IMR-90 (cell line): ENCODE measurements around the gene EIF6. TPM values are rescaled to one million over a fixed set of nuclear protein-coding genes. Genes with fewer than 3 reads are reported as not detected.

ENCODE experiments used
- NFE2L2 ChIP-seq: fragments of 150-350 bp; IDR thresholded peaks from 2 replicates; pipeline ENCODE4 v1.6.1; 2016; ENCODE audit warnings: low read depth, mild to moderate bottlenecking, low read length
- POLR2A ChIP-seq: IDR thresholded peaks from 2 replicates; pipeline ENCODE4 v1.6.1; 2012; ENCODE audit warnings: mild to moderate bottlenecking, low read depth, low read length
- RAD21 ChIP-seq: IDR thresholded peaks from 2 replicates; pipeline ENCODE4 v1.6.1; 2012; ENCODE audit warnings: low read length, improper control_type of control experiment
- RFX5 ChIP-seq: IDR thresholded peaks from 2 replicates; pipeline ENCODE4 v1.8.0; 2012; ENCODE audit warnings: low read depth, mild to moderate bottlenecking, low read length, moderate library complexity
- polyA plus RNA-seq, 3 experiments: library from polyadenylated mRNA; depleted of rRNA; stranded (reverse); fragments of >200 nt; gene quantifications; 2 replicates each; pipeline ENCODE4 v1.2.3, GENCODE V29; 2012; ENCODE audit warnings: low replicate concordance in 1 of 3
- total RNA-seq: library from RNA; depleted of rRNA; stranded (reverse); fragments of >200 nt; gene quantifications from 2 replicates; pipeline ENCODE4 v1.2.3, GENCODE V29; 2012
- TF ChIP-seq, protein P1 (sequence below): conservative IDR thresholded peaks from 2 replicates; pipeline ENCODE4 v1.5.1; 2012; ENCODE audit warnings: mild to moderate bottlenecking, low read depth, low read length, improper control_type of control experiment

The EIF6 gene
- total and polyA plus RNA-seq, 2 of the 4 experiments (the other 2 are of a cell fraction): 215 to 227 TPM

DNA sequence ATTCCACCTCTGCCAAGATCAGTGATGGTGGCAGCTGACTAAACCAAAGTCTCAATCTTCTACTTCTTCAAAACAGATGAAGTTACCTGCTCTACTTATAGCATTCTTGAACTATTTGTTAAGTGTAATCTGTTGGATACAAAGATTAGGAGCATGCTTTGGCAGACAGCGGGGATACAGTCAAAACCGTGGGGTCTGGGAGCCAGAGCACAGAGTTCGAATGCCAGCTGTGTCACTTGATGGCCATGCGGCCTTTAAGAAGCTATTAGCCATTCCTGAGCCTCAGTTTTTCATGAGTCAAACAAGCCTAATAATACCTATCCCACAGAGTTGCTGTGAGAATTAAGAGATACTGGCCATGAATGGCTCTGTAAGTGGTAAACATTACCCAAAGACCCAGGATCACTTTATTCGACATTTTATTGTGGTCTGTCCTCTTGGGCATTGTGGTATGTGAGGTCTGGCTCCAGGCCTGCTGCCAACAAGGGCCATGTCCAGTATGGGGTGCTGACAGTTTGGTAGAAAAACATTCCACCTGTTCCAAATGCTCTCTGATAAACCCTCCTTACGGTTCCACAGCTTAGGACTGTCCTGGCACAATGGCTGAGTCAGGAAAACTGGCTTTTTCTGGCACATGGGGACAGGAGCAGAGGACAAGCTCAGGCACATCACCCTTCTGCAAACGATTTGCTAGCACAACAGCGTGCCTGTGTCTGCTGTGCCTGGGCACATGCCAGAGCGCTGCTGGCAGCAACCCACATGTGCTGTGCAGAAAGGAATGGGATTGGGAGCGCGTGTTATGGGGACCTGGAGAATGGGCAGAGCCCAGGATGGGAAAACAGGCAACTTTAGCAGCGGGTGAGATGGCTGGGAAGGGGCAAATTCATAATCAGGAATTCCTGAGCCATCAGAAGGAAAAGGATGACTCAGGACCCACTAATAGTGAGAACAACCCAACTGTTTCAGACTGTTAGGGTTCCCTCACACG lies 23.4 kb upstream of the EIF6 start (continued):
- TF ChIP-seq, protein P1, sequence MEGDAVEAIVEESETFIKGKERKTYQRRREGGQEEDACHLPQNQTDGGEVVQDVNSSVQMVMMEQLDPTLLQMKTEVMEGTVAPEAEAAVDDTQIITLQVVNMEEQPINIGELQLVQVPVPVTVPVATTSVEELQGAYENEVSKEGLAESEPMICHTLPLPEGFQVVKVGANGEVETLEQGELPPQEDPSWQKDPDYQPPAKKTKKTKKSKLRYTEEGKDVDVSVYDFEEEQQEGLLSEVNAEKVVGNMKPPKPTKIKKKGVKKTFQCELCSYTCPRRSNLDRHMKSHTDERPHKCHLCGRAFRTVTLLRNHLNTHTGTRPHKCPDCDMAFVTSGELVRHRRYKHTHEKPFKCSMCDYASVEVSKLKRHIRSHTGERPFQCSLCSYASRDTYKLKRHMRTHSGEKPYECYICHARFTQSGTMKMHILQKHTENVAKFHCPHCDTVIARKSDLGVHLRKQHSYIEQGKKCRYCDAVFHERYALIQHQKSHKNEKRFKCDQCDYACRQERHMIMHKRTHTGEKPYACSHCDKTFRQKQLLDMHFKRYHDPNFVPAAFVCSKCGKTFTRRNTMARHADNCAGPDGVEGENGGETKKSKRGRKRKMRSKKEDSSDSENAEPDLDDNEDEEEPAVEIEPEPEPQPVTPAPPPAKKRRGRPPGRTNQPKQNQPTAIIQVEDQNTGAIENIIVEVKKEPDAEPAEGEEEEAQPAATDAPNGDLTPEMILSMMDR: no peak
- TF ChIP-seq POLR2A (no peak; the same call in 1 of the 2 replicates), RAD21 (no peak), RFX5 (no peak), NFE2L2 (peak; percentile 26; the same call in 1 of the 2 replicates)
